Gastrocnemius medialis (tissue), 4 donors: ENCODE results near the gene PRTN3. TPM values are rescaled to one million over a fixed set of nuclear protein-coding genes. Genes with fewer than 3 reads are reported as not detected.
"Not testable (repeated sequence)": the region's sequence is repeated elsewhere in the genome, so short reads cannot be mapped to it uniquely, and the experiment has no call there.

Experiments used
- ATAC-seq, 2 donors: fragments of 150-250 bp; one replicate each; pipeline ENCODE4 v1.9.1; 2016
- DNase-seq, 2 donors: peaks; one replicate each; pipeline ENCODE4 v3.0.0-alpha.2; 2019
- H3K27ac ChIP-seq, 4 donors: fragments of 200-600 bp; sonication (generic); 1 replicate in 1 of 4; 2 replicates in 3 of 4; pipeline ENCODE4 v1.5.1; 2016 to 2018; ENCODE audit warnings: mild to moderate bottlenecking in 2 of 4, moderate library complexity in 1 of 4
- H3K27me3 ChIP-seq, 3 donors: fragments of 200-600 bp; sonication (generic) in 2 of 3; 1 replicate in 1 of 3; 2 replicates in 2 of 3; pipeline versions ENCODE4 v1.5.1 to v1.6.0; 2016 to 2019; ENCODE audit warnings: mild to moderate bottlenecking in 1 of 3, moderate library complexity in 1 of 3
- H3K36me3 ChIP-seq, 2 donors: fragments of 200-600 bp; sonication (generic) in 1 of 2; one replicate each; pipeline ENCODE4 v1.5.1; 2017 to 2018
- H3K4me1 ChIP-seq, 2 donors: fragments of 200-600 bp; sonication (generic) in 1 of 2; one replicate each; pipeline ENCODE4 v1.5.1; 2016 to 2017; ENCODE audit warnings: mild to moderate bottlenecking in 2 of 2
- H3K4me3 ChIP-seq, 4 donors: fragments of 200-600 bp; sonication (generic) in 3 of 4; 1 replicate in 1 of 4; 2 replicates in 3 of 4; pipeline ENCODE4 v1.5.1; 2016 to 2019; ENCODE audit warnings: mild to moderate bottlenecking in 2 of 4
- H3K9me3 ChIP-seq, 3 donors: fragments of 200-600 bp; sonication (generic) in 2 of 3; 1 replicate in 1 of 3; 2 replicates in 2 of 3; pipeline ENCODE4 v1.5.1; 2016 to 2019
- POLR2A ChIP-seq, 2 donors: fragments of 450-650 bp; IDR thresholded peaks; one replicate each; pipeline ENCODE4 v1.6.1; 2017; ENCODE audit warnings: antibody characterized with exemption in 2 of 2, mild to moderate bottlenecking in 2 of 2, moderate library complexity in 2 of 2
- in situ Hi-C, 4 donors: fragments of 200-750 bp; cut with MboI; loops; one replicate each; pipeline versions ENCODE4 v1.15.0 to v1.8.0; 2017; ENCODE audit warnings: low sequenced_read_pairs in 4 of 4
- intact Hi-C: fragments of 100-400 bp; cut with DNase I; formaldehyde crosslinking; loops from one replicate; pipeline ENCODE4 v1.15.1; 2023; ENCODE audit warnings: low total_unique reads
- total RNA-seq, 4 donors: library from RNA; depleted of rRNA; stranded (reverse); fragments of >200 nt; gene quantifications; one replicate each; pipeline versions ENCODE4 v1.1.0 to v1.2.3, GENCODE V29; 2016
- TF ChIP-seq, protein P1 (sequence below), 5 experiments: fragments of 450-650 bp in 3 of 5; fragments of 200-600 bp in 2 of 5; sonication (generic) in 2 of 5; IDR thresholded peaks in 4 of 5; conservative IDR thresholded peaks in 1 of 5; 1 replicate in 4 of 5; 2 replicates in 1 of 5; pipeline ENCODE4 v1.5.1; 2016 to 2019; ENCODE audit warnings: antibody characterized with exemption in 5 of 5, mild to moderate bottlenecking in 3 of 5, moderate library complexity in 3 of 5

Gene PRTN3
- total RNA-seq, 4 donors from 2014 or later: 0.51 TPM; not detected in 3

DNA sequence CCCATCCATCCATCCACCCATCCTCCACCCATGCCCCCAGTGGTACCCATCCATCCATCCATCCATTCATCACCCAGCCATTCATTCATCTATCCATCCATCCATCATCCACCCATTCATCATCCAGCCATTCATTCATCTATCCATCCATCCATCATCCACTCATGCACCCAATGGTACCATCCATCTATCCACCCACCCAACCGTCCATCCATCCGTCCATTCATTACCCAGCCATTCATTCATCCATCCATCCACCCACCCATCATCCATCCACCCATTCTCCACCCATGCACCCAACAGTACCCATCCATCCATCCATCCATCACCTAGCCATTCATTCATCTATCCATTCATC, 24.3 kb upstream of the PRTN3 start:
- Histone ChIP-seq H3K4me1 (peaks cover 0 to 2% of the 10 kb centered on the region in 2 donors), H3K36me3 (peaks cover 0 to 7% of the 10 kb centered on the region in 2 donors), H3K4me3 (no peak overlapping the region), H3K9me3 (no peaks in the 10 kb centered on the region), H3K27ac (no peak overlapping the region), H3K27me3 (peaks cover 3 to 7% (median 3%) of the 10 kb centered on the region in 3 donors)
- ATAC-seq (no peak), DNase-seq (no peak)
- intact Hi-C loops (no loop called here), in situ Hi-C loops (no loop called here)
- TF ChIP-seq, protein P1, sequence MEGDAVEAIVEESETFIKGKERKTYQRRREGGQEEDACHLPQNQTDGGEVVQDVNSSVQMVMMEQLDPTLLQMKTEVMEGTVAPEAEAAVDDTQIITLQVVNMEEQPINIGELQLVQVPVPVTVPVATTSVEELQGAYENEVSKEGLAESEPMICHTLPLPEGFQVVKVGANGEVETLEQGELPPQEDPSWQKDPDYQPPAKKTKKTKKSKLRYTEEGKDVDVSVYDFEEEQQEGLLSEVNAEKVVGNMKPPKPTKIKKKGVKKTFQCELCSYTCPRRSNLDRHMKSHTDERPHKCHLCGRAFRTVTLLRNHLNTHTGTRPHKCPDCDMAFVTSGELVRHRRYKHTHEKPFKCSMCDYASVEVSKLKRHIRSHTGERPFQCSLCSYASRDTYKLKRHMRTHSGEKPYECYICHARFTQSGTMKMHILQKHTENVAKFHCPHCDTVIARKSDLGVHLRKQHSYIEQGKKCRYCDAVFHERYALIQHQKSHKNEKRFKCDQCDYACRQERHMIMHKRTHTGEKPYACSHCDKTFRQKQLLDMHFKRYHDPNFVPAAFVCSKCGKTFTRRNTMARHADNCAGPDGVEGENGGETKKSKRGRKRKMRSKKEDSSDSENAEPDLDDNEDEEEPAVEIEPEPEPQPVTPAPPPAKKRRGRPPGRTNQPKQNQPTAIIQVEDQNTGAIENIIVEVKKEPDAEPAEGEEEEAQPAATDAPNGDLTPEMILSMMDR (IDR thresholded peaks at IDR 0.05 in 4 of 5, conservative IDR thresholded peaks at IDR 0.05 in 1 of 5): no peak
- no peak for TF ChIP-seq POLR2A (IDR thresholded peaks at IDR 0.05)

DNA sequence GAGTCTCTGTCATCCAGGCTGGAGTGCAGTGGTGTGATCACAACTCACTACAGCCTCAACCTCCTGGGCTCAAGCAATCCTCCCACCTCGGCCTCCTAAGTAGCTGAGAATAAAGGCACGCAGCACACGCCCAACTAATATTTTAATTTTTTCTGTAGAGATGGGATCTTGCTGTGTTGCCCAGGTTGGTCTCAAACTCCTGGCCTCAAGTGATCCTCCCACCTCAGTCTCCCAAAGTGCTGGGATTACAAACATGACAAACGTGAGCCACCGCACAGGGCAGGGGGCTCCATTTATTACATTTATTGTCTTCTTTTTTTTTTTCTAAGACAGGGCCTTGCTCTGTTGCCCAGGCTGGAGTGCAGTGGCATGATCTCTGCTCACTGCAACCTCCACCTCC, 20.6 kb upstream of the PRTN3 start:
- H3K36me3 ChIP-seq, H3K4me1 ChIP-seq, H3K27ac ChIP-seq, intact Hi-C loops, H3K4me3 ChIP-seq, DNase-seq, H3K9me3 ChIP-seq, in situ Hi-C loops, ATAC-seq: not testable (repeated sequence)
- H3K27me3 ChIP-seq: peaks cover 18 to 34% (median 29%) of the 10 kb centered on the region in 3 donors

DNA sequence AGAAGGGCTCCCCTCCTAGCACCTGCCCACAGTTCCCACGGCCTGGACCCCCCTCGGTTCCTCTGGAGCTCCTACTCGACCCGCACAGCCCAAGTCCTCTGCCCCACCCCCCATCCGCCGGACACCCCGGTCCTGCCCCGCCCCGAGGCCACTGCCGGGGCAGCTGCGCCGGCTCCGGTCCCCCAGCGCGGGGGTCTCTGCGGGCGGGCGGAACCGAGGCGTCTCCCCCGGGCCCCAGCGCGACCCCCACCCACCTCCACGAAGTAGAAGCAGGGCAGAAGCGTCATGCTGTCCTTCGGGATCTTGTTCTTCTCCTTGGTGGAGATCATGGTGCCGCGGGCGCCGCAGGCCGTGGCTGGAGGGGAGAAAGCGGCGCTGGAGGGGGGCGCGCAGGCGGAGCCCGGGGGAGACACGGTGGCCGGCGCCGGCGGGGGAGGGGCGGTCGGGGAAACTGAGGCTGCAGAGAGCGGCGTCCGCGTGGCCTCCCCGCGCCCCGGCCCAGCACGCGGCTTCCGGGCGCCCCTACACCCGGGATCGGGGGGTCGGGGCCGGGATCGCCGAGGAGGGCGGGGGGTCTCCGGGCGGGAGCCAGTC, 19.5 kb upstream of the PRTN3 start:
- Histone ChIP-seq H3K27ac (no peak overlapping the region), H3K27me3 (peaks cover 21 to 34% (median 29%) of the 10 kb centered on the region in 3 donors), H3K36me3 (no peaks in the 10 kb centered on the region), H3K9me3 (no peaks in the 10 kb centered on the region), H3K4me3 (peak overlapping the region; percentile 6 to 38 (median 26)), H3K4me1 (peaks cover 0 to 3% of the 10 kb centered on the region in 2 donors)
- TF ChIP-seq, protein P1 (IDR thresholded peaks at IDR 0.05 in 4 of 5, conservative IDR thresholded peaks at IDR 0.05 in 1 of 5): no peak
- no peak for TF ChIP-seq POLR2A (IDR thresholded peaks at IDR 0.05)
- ATAC-seq (no peak), DNase-seq (no peak)
- intact Hi-C loops (no loop called here), in situ Hi-C loops (no loop called here)

DNA sequence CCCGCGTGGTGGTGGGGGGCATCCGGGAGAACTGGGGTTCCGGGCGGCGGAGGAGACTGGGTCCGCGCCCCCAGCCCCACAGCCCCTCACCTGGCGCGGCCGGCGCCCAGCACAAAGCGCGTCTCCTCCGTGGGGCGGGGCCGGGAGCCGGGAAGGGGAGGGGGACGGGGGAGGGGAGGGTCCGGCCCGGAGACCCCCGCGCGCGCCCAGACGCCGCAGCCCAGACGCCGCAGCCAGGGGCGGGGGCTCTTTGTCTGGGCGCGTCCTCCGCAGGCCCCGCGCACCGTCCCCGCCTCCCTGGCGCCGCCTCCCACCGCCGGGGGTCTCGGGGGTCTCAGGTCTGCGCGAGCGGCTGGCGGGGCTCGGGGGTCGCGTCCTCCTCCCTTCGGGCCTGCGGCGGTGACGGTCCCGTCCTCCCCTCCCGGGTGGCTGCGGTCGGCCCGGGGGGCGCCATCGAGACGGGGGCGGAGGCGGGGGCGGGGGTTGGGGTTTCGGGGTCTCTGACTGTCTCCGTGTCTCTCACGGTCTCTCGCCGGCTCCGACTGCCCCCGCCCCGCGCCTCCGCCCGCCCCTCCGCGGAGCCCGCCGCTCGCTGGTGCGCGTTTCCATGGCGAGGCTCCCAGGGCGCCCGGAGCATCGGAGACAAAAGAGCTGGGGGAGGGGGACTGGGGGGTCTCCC, 18.8 kb upstream of the PRTN3 start, which contains the start of gene PLPPR3:
Gene PLPPR3, minus strand, starts transcription at position 131 of the 679 bp plus-strand sequence. CDS start 396 bp downstream, outside the sequence.
- in situ Hi-C loops: no loop called here

More for the DNA sequence above, 18.8 kb upstream of the PRTN3 start, which contains the start of gene PLPPR3:
- H3K4me3 ChIP-seq: peak within 1 kb of the TSS; percentile 6 to 38 (median 26)
- DNase-seq (no peak), ATAC-seq (no peak)
- H3K27me3 ChIP-seq: peaks cover 21 to 34% (median 29%) of the 10 kb centered on the region in 3 donors
- H3K4me1 ChIP-seq: peaks cover 0 to 3% of the 10 kb centered on the region in 2 donors
- H3K27ac ChIP-seq: no peak within 1 kb of the TSS
- intact Hi-C loops: no loop called here
- no peak for TF ChIP-seq POLR2A (IDR thresholded peaks at IDR 0.05)
- TF ChIP-seq, protein P1 (IDR thresholded peaks at IDR 0.05 in 4 of 5, conservative IDR thresholded peaks at IDR 0.05 in 1 of 5): no peak
- no peaks in the 10 kb centered on the region for H3K36me3 ChIP-seq
- no peaks in the 10 kb centered on the region for H3K9me3 ChIP-seq
